Daoy (cell line): ENCODE results near the gene HNRNPF. TPM values are rescaled to one million over a fixed set of nuclear protein-coding genes. Genes with fewer than 3 reads are reported as not detected.

Experiments
- DNase-seq: peaks from one replicate; pipeline ENCODE4 v3.0.0-alpha.2; 2015; ENCODE audit warnings: low read depth
- total RNA-seq: library from RNA; depleted of rRNA; stranded (reverse); fragments of >200 nt; shearing (Covaris generic); gene quantifications from 2 replicates; pipeline ENCODE4 v1.2.3, GENCODE V29; 2014

The HNRNPF gene
- total RNA-seq, 1 experiment from 2014 or later = 148 TPM

DNA sequence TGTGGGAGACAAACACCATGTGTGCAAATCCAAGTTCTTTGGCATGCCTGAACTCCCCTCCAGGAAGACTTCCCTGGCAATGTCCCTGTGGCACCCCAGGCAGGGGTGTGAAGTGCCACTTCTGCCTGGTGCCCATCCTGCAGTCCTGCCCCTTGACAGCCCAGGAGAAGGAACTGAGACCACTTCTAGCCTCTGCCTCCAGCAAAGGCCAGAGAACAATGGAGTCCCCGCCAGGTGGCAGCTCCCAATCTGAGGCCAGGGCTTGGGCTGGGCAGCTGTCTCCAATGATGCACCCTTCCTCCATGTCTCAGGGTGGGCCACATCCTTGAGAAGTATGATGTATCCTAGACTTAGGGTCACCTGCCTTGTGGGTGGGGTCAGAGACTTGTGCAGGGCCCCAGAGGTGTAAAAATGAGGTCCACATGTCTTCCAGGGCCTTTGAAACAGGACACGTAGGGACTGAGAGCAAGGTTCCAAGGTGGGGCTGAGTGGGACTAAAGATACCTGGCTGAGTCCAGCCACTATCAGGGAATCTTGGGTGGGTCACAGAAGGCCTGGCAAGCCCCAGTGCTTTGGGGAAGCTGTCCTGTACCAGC is 32.1 kb downstream of the HNRNPF start:
- DNase-seq = no peak

GRCh38 chr10:43376046-43376635 is 32.8 kb downstream of the HNRNPF start:
- no peak for DNase-seq

GRCh38 chr10:43375401-43376020 is 33.5 kb downstream of the HNRNPF start:
- DNase-seq = no peak

- DNase-seq = no peak
Measured at GRCh38 chr10:43374194-43374593, 34.8 kb downstream of the HNRNPF start.

GRCh38 chr10:43373461-43373860 is 35.5 kb downstream of the HNRNPF start:
- no peak for DNase-seq

DNA sequence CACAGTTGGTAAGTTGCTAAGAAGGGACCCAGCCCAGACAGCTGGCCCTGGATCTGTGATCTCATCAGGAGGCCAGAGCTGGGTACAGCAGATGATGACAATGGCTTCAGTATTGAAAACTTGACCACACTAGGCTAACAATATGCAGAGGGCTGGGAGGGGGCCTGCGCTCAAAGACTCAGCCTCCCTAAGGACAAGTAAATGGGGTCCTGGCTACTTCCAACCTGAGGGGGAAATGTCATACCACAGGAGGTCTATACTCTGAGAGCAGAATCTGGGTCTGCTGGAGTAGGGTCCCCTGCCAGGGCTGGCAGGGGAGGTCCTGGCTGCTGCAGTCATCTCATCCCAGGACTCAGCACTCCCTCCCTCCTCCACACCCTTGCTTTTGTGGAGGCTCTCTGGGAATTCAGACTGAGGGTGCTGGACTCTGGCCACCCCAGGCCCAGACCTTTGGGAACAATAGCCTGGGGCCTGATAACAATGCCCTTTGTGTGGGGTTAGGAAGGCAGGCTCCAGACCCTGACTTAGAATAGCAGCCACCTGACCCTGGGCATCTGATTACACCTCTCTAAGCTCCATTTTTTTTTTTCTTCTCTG is 36.1 kb downstream of the HNRNPF start:
- no peak for DNase-seq

- DNase-seq = no peak
Measured at GRCh38 chr10:43371418-43371817, 37.6 kb downstream of the HNRNPF start, which contains the start of gene FXYD4. TSS of gene FXYD4 (plus strand) at chr10:43371636. CDS start at chr10:43373747, 2,111 bp downstream.

DNA sequence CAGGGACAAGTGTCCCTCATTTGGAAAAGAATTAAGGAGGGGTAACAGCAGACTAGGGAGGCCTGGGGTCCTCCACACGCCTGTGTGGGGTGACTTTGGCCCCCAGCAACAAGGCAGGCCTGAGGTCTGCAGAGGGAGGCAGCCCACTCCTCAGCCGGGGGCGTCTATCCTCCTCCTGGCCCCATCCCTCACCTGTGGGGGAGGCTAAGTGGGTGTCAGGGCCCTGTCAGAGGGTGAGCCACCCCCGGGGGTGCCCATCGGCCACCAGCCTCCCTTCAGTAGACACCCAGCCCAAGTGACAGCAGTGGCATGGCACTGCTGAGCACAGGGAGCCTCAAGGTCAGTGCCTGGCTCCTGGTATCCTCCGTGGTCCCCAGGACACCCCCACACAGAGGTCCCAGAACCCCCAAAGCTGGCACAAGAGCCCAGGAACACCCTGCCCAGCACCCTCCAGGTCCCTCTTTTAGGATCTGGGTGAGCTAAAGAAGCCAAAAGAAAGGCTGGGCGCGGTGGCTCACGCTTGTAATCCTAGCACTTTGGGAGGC is 38.2 kb downstream of the HNRNPF start:
- DNase-seq = no peak

DNA sequence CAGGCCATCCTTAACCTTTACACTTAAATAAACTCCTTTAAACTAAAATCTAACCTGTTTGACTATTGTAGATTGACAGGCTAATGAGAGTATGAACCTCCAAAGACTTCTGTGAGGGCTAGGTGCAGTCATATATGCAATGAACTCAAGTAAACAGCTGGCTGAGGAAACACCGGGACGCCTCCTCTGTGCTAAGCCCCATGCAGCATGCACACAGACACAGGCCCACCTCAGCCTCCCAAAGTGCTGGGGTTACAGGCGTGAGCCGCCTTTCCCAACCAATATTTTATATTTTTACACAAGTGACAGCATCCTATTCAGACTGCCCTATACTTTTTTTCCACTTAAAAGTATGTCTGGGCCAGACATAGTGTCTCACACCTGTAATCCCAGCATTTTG is 39.1 kb downstream of the HNRNPF start:
- DNase-seq = no peak

DNA sequence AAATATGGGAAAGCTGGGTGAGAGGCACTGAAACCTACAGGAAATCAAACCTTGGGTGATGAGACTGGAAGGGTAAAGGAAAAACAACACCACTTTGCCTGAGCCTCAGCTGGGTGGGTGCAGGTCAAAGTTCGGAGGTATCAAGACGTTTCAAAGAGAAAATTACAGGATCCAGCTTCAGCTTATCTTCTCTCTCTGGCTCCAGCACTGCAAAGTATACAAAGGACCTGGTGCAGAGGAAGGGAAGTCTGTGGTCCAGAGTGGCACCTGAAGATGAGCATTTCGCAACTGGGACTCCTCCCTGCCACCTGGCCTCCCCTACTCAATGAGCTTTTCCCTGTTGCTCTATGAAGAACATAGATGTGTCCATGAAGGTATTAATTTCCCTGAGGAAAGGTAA is 44.0 kb downstream of the HNRNPF start:
- no peak for DNase-seq

DNA sequence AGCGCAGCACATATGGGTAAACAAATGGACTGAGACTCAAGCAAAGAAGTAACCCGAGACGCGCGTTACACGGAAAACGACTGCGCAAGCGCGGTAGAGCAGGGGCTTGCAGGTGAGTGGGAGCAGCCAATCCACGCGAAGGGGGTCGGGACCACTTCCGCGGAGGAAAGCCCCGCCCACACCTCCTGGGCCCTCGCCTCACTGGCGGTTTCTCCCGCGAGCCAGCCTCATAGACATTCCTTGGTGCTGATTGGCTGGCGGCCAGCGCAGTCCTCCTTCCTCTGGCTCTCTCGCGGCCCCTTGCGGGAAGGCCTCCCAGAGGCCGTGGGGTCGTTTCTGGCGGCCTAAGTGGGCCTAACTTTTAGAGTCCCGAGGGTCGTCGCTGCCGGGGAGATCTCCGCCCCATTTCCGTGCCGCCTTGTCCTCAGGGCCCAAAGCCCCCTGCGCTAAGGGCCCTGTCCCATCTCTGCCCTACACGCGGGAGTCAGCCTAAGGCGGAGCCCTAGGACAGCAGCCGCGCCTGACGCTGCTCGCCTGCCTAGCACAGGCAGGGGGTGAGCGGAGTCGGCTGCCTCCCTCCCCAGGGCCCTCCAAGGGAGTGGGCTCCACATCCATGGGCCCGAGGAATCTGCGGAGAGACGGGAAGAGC is 46.7 kb downstream of the HNRNPF start:
- peak; percentile 31 for DNase-seq

DNA sequence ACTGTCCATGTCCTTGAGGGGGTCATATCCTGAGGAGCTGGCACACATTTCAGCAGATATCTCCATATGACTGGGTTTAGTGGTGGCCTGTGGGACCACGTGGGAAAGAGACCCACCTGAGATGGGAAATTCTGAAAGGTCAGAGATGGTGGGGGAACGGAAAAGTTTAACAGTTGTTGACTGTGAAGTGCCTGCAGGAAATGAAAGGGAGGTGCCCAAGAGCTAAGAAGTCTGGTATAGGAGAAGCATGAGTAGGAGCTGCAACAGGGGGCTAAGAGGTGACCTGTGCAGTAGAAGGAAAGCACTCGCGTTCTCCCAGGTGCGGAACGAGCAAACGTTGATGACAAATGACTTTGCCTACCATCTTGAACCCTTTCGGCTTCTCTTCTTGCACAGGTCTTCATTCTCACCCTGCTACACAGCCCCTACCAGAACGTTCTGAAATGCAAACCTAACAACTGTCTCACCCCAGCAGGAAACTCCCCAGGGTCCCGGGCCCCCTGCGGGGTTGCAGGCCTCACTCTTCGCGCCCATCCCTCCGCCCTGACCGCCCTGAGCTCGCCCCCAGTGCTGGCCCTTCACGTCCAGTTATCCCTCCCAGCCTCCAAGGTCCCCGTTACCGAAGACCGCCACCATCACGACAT is 47.3 kb downstream of the HNRNPF start:
- DNase-seq = no peak

GRCh38 chr10:43360086-43360485 is 48.9 kb downstream of the HNRNPF start:
- DNase-seq = no peak

- peak; percentile 58 for DNase-seq
Measured at GRCh38 chr10:43355749-43356371, 53.1 kb downstream of the HNRNPF start.

DNA sequence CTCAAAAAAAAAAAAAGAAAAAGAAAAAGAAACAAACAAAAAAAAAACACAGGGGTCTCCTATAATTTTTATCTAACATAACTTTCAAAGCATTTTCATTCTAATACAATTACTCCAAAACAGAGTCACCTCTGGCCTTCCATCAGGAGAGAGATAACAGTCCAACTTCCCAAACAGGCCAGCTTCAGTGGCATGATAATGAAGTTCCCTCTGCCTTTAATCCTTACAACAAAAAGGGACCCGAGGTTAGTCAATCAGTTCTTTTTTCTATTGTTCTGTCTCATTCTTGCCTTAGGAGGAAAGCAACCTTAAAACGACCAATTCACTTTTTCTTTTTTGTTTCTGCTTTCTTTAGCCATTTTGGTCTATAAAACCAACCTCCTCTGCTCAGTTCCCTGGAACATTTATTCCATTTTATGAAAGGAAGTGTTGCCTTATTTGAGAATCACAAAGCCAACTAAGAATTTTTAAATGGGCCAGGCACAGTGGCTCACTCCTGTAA is 54.1 kb downstream of the HNRNPF start:
- no peak for DNase-seq

DNA sequence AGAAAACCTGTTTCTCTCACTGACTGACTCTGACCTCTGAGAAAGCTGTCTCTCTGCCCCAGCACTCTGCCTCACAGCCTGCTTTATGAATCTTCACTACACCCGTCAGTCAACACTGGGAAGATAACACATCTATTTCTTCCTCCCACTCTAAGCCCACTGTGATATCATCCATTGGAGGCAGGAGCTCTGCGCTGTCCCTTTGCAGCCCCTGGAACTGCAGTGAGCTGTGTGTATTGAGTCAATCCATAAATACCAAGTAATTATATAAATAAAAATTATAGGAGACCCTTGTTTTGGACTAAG is 54.7 kb downstream of the HNRNPF start:
- no peak for DNase-seq

DNA sequence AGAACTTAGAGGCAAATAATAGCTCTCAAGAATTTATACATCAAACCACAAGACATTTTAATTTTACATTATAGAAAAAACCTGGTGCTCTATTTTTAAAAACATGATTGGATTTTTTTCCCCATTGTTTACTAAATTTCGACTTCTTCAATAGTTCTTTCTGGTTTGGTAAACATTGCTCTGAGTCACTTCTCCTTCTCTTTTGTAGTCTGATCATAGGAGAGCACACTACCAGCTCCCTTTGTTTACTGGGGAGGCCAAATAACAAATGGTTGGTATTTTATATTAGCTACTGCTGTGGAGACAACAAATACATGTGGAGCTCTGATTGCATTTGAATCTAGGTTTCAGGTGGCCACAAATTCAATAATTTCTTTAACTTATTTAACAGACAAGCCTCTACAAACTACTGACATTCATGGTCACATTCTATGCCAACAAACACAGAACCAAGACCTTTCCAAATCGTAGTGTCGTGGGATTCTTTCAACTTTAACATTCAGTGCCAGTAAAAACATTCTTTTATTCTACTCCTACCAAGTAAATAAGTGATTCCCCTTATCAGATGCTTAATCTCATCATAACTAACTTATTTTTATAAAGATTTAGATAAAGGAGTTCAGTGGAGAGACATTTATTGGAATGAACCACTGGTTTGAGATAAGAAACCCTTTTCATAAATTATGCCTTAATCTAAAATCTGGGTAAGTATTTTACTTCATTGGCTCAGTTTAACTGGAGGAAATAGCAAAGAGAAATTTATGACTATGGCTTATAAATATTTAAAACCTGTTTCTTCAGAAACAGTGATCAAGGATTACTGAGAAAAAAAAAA is 55.3 kb downstream of the HNRNPF start:
- DNase-seq = no peak

- no peak for DNase-seq
Measured at GRCh38 chr10:43352951-43353350, 56.0 kb downstream of the HNRNPF start.

- DNase-seq = no peak
Measured at GRCh38 chr10:43351301-43351700, 57.7 kb downstream of the HNRNPF start.

GRCh38 chr10:43350686-43351085 is 58.3 kb downstream of the HNRNPF start:
- no peak for DNase-seq
